ENCODE results near the gene TFF1.

Gene TFF1

DNA sequence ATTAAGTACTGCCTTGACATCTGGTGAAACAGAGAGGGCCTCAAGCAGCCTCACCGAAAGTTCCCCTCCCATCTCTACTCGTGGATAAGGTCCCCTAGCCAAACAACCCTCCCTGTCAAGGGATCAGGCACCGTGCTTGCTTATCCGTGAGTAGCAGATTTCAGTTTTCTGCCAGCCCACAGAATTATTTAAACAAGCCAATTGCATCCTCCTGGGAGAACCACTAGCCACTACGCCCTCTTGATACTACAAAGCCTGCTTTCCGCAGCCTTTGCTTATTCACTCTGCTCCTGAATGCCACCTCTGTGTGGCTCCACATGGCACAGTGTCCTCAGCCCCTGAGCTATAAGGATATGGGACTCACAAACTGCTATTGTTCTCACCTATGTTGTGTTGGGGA, 9.7 kb downstream of the TFF1 start:
- TF ChIP-seq, protein P1, sequence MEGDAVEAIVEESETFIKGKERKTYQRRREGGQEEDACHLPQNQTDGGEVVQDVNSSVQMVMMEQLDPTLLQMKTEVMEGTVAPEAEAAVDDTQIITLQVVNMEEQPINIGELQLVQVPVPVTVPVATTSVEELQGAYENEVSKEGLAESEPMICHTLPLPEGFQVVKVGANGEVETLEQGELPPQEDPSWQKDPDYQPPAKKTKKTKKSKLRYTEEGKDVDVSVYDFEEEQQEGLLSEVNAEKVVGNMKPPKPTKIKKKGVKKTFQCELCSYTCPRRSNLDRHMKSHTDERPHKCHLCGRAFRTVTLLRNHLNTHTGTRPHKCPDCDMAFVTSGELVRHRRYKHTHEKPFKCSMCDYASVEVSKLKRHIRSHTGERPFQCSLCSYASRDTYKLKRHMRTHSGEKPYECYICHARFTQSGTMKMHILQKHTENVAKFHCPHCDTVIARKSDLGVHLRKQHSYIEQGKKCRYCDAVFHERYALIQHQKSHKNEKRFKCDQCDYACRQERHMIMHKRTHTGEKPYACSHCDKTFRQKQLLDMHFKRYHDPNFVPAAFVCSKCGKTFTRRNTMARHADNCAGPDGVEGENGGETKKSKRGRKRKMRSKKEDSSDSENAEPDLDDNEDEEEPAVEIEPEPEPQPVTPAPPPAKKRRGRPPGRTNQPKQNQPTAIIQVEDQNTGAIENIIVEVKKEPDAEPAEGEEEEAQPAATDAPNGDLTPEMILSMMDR (IDR thresholded peaks at IDR 0.05; ENCODE audit: low read depth, low read length) = no peak
- TF ChIP-seq EZH2phosphoT487 (IDR thresholded peaks at IDR 0.05; ENCODE audit: low read depth) = no peak
- Histone ChIP-seq H3K27ac (ENCODE audit: low read length) (no peak overlapping the region), H3K4me1 (ENCODE audit: low read length) (peaks cover 16% of the 10 kb centered on the region), H3K9me3 (ENCODE audit: insufficient read depth, low read length) (peaks cover 5% of the 10 kb centered on the region; the same call in 1 of the 2 replicates), H3K36me3 (replicated peaks; ENCODE audit: low read depth, low read length) (peaks cover 4% of the 10 kb centered on the region), H3K79me2 (ENCODE audit: low read length) (no peaks in the 10 kb centered on the region), H3K27me3 (ENCODE audit: low read depth, low read length) (no peaks in the 10 kb centered on the region; the same call in 1 of the 2 replicates), H3K4me2 (ENCODE audit: low read length) (no peak overlapping the region), H2AFZ (ENCODE audit: low read depth, low read length) (no peak overlapping the region), H4K20me1 (ENCODE audit: insufficient read depth, low read length) (no peaks in the 10 kb centered on the region), H3K9ac (ENCODE audit: low read length) (no peak overlapping the region), H3K4me3 (ENCODE audit: low read length) (no peak overlapping the region)

- no peaks in the 10 kb centered on the region; the same call in 1 of the 2 replicates for H3K27me3 ChIP-seq (ENCODE audit: low read depth, low read length)
- H3K27ac ChIP-seq (ENCODE audit: low read length) = no peak overlapping the region
- H2AFZ ChIP-seq (ENCODE audit: low read depth, low read length) = no peak overlapping the region
- H3K79me2 ChIP-seq (ENCODE audit: low read length) = no peaks in the 10 kb centered on the region
- H3K4me3 ChIP-seq (ENCODE audit: low read length) = no peak overlapping the region
- TF ChIP-seq, protein P1 (IDR thresholded peaks at IDR 0.05; ENCODE audit: low read depth, low read length) = no peak
- TF ChIP-seq EZH2phosphoT487 (IDR thresholded peaks at IDR 0.05; ENCODE audit: low read depth) = no peak
- H3K9me3 ChIP-seq (ENCODE audit: insufficient read depth, low read length) = peaks cover 5% of the 10 kb centered on the region; the same call in 1 of the 2 replicates
- no peak overlapping the region for H3K4me2 ChIP-seq (ENCODE audit: low read length)
- no peak overlapping the region for H3K9ac ChIP-seq (ENCODE audit: low read length)
- no peaks in the 10 kb centered on the region for H4K20me1 ChIP-seq (ENCODE audit: insufficient read depth, low read length)
- H3K4me1 ChIP-seq (ENCODE audit: low read length) = peaks cover 16% of the 10 kb centered on the region
- peaks cover 4% of the 10 kb centered on the region for H3K36me3 ChIP-seq (replicated peaks; ENCODE audit: low read depth, low read length)
These were observed 10.3 kb downstream of the TFF1 start for GRCh38 chr21:42356046-42356445.

- TF ChIP-seq, protein P1 (IDR thresholded peaks at IDR 0.05; ENCODE audit: low read depth, low read length) = no peak
- no peak for TF ChIP-seq EZH2phosphoT487 (IDR thresholded peaks at IDR 0.05; ENCODE audit: low read depth)
- peaks cover 5% of the 10 kb centered on the region; the same call in 1 of the 2 replicates for H3K9me3 ChIP-seq (ENCODE audit: insufficient read depth, low read length)
These were observed 12.7 kb downstream of the TFF1 start for GRCh38 chr21:42353623-42354022.

DNA sequence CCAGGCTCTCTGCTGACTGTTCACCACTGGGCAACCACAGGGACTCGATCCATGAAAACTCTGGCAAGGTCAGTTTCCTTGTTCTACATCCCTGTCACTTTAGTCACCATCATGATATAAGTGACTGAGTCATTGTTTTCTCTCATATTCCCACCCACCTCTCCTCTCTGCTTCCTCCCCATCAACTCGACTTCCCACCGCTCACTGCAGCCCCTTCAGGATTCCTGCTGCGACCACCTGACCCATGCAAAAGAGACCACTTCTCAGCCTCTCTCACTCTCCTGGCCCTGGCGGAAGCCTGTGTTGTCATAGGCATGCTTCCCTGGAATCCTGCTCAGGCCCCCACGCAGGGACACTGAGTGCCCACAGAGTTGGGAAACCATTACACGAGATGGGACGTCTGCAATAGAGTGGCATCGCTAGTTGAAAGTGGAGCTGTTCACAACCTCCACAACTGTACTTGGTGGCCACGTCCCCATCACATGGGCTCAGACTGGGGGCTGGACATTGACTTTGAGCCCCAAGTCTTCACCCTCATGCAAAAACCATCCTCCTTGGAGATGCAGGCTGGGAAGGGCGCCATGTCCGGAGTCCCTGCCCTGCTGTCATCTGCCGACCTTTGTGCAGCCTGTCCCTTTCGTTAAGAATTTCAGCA, 13.8 kb downstream of the TFF1 start:
- H3K4me3 ChIP-seq (ENCODE audit: low read length) = no peak overlapping the region
- H3K4me1 ChIP-seq (ENCODE audit: low read length) = peaks cover 16% of the 10 kb centered on the region
- H3K9me3 ChIP-seq (ENCODE audit: insufficient read depth, low read length) = peaks cover 5% of the 10 kb centered on the region; the same call in 1 of the 2 replicates
- no peaks in the 10 kb centered on the region; the same call in 1 of the 2 replicates for H3K27me3 ChIP-seq (ENCODE audit: low read depth, low read length)
- no peak overlapping the region for H2AFZ ChIP-seq (ENCODE audit: low read depth, low read length)
- peaks cover 4% of the 10 kb centered on the region for H3K36me3 ChIP-seq (replicated peaks; ENCODE audit: low read depth, low read length)
- no peak overlapping the region for H3K4me2 ChIP-seq (ENCODE audit: low read length)
- no peaks in the 10 kb centered on the region for H4K20me1 ChIP-seq (ENCODE audit: insufficient read depth, low read length)
- TF ChIP-seq, protein P1 (IDR thresholded peaks at IDR 0.05; ENCODE audit: low read depth, low read length) = no peak
- no peak for TF ChIP-seq EZH2phosphoT487 (IDR thresholded peaks at IDR 0.05; ENCODE audit: low read depth)
- no peak overlapping the region for H3K9ac ChIP-seq (ENCODE audit: low read length)
- no peaks in the 10 kb centered on the region for H3K79me2 ChIP-seq (ENCODE audit: low read length)
- H3K27ac ChIP-seq (ENCODE audit: low read length) = no peak overlapping the region

More at GRCh38 chr21:42353623-42354022, 12.7 kb downstream of the TFF1 start:
- H3K4me3 ChIP-seq (ENCODE audit: low read length) = peak overlapping the region; percentile 12; the same call in 1 of the 2 replicates
- no peak overlapping the region for H3K9ac ChIP-seq (ENCODE audit: low read length)
- peaks cover 4% of the 10 kb centered on the region for H3K36me3 ChIP-seq (replicated peaks; ENCODE audit: low read depth, low read length)
- no peaks in the 10 kb centered on the region for H4K20me1 ChIP-seq (ENCODE audit: insufficient read depth, low read length)
- no peaks in the 10 kb centered on the region for H3K79me2 ChIP-seq (ENCODE audit: low read length)
- H2AFZ ChIP-seq (ENCODE audit: low read depth, low read length) = no peak overlapping the region
- H3K27ac ChIP-seq (ENCODE audit: low read length) = peak overlapping the region; percentile 33; the same call in 1 of the 2 replicates
- H3K27me3 ChIP-seq (ENCODE audit: low read depth, low read length) = no peaks in the 10 kb centered on the region; the same call in 1 of the 2 replicates
- H3K4me2 ChIP-seq (ENCODE audit: low read length) = peak overlapping the region; percentile 33; the same call in 1 of the 2 replicates
- H3K4me1 ChIP-seq (ENCODE audit: low read length) = peaks cover 16% of the 10 kb centered on the region

Measured in OCI-LY3 (cell line).